Activated naive CD4-positive, alpha-beta T cell treated with anti-CD3 and anti-CD28 coated beads, Interleukin-2, amount 10 ng/mL, durations not matched to agents 5 hours and 36 hours (primary cell): ENCODE data around the gene TUT4. TPM values are rescaled to one million over a fixed set of nuclear protein-coding genes. Genes with fewer than 3 reads are reported as not detected.

Experiments
- total RNA-seq, 2 experiments: library from RNA; stranded (reverse); gene quantifications; one replicate each; pipeline ENCODE4 v1.2.3, GENCODE V29; 2021

TUT4 gene
- 10 to 100 TPM; 93.6 to 98.8 TPM for total RNA-seq

GRCh38 chr1:52552505-52553361 lies at the start of gene TUT4:
TUT4 (minus strand) TSS chr1:52553092; CDS start chr1:52526280, 26,812 bp downstream.

GRCh38 chr1:52601991-52602855 lies 49.3 kb upstream of the TUT4 start, which contains the start of gene GPX7:
GPX7 (plus strand) TSS chr1:52602371; CDS start chr1:52602410, 39 bp downstream.

GRCh38 chr1:52404116-52404974 lies 148.5 kb downstream of the TUT4 start, which contains the start of the genes ORC1 and PRPF38A:
ORC1 (minus strand) TSS chr1:52404423; CDS start chr1:52402223, 2,200 bp downstream.
PRPF38A (plus strand) TSS chr1:52404602; CDS start chr1:52404750, 148 bp downstream.

Other genes with a start within 250 kb of the TUT4 start
- gene CC2D1B, start 186.9 kb downstream of the TUT4 start, total RNA-seq, result 10 to 100 TPM; 53.1 to 53.9 TPM
- 10 to 100 TPM; 21.6 to 21.7 TPM for gene ORC1, start 148.7 kb downstream of the TUT4 start, total RNA-seq
- 10 to 100 TPM; 87.0 to 87.4 TPM for gene PRPF38A, start 148.5 kb downstream of the TUT4 start, total RNA-seq
- gene GPX7, start 49.3 kb upstream of the TUT4 start, total RNA-seq, result 10 to 100 TPM; 27.9 to 30.4 TPM
- 10 to 100 TPM; 25.9 to 27.3 TPM for gene SHISAL2A, start 80.1 kb upstream of the TUT4 start, total RNA-seq
- gene COA7, start 145.3 kb upstream of the TUT4 start, total RNA-seq, result 10 to 100 TPM in 1 of 2 experiments, 1 to 10 TPM in 1; 9.8 to 11.3 TPM
- gene ZYG11B, start 173.4 kb upstream of the TUT4 start, total RNA-seq, result 10 to 100 TPM; 13.6 to 13.7 TPM